ENCODE measurements around the gene EHMT1.

EHMT1 gene

GRCh38 chr9:137750007-137750406 lies 131.2 kb downstream of the EHMT1 start:
- TF ChIP-seq TSHZ2 (CRISPR knock-in tag; IDR thresholded peaks at IDR 0.05): no peak
- no peak for TF ChIP-seq GLIS3 (CRISPR knock-in tag; IDR thresholded peaks at IDR 0.05)
- no peak for TF ChIP-seq OSR1 (CRISPR knock-in tag; IDR thresholded peaks at IDR 0.05)
- TF ChIP-seq TOX (CRISPR knock-in tag; IDR thresholded peaks at IDR 0.05; ENCODE audit: borderline replicate concordance): no peak
- no peak for TF ChIP-seq ZNF8 (CRISPR knock-in tag; IDR thresholded peaks at IDR 0.05)
- TF ChIP-seq PATZ1 (CRISPR knock-in tag; IDR thresholded peaks at IDR 0.05; ENCODE audit: borderline replicate concordance): no peak
- no peak for TF ChIP-seq CSDC2 (CRISPR knock-in tag; IDR thresholded peaks at IDR 0.05)
- no peak for TF ChIP-seq ZFP30 (CRISPR knock-in tag; IDR thresholded peaks at IDR 0.05)
- no peak for TF ChIP-seq CSRNP3 (CRISPR knock-in tag; IDR thresholded peaks at IDR 0.05)
- ATAC-seq: no peak

- no peak for TF ChIP-seq RARB (CRISPR knock-in tag; IDR thresholded peaks at IDR 0.05)
- TF ChIP-seq ISL1 (CRISPR knock-in tag; IDR thresholded peaks at IDR 0.05): no peak
- no peak for TF ChIP-seq ARNTL (CRISPR knock-in tag; IDR thresholded peaks at IDR 0.05; ENCODE audit: borderline replicate concordance, low read depth)
- no peak for ATAC-seq
Observed at GRCh38 chr9:137750566-137750965, 131.8 kb downstream of the EHMT1 start.

GRCh38 chr9:137751616-137752015 lies 132.8 kb downstream of the EHMT1 start:
- ATAC-seq: no peak
- TF ChIP-seq BACH2 (CRISPR knock-in tag; IDR thresholded peaks at IDR 0.05; ENCODE audit: borderline replicate concordance) (no peak), POU6F1 (CRISPR knock-in tag; IDR thresholded peaks at IDR 0.05; ENCODE audit: borderline replicate concordance, low read depth) (no peak), OSR1 (CRISPR knock-in tag; IDR thresholded peaks at IDR 0.05) (no peak), ZFP3 (CRISPR knock-in tag; IDR thresholded peaks at IDR 0.05) (no peak), PPARA (CRISPR knock-in tag; IDR thresholded peaks at IDR 0.05; ENCODE audit: borderline replicate concordance) (no peak), TSHZ2 (CRISPR knock-in tag; IDR thresholded peaks at IDR 0.05) (no peak), GLIS3 (CRISPR knock-in tag; IDR thresholded peaks at IDR 0.05) (no peak), ZNF8 (CRISPR knock-in tag; IDR thresholded peaks at IDR 0.05) (no peak), CSRNP3 (CRISPR knock-in tag; IDR thresholded peaks at IDR 0.05) (no peak), TOX (CRISPR knock-in tag; IDR thresholded peaks at IDR 0.05; ENCODE audit: borderline replicate concordance) (no peak), CREB5 (CRISPR knock-in tag; IDR thresholded peaks at IDR 0.05; ENCODE audit: low read depth) (no peak), CSDC2 (CRISPR knock-in tag; IDR thresholded peaks at IDR 0.05) (no peak), TCF4 (CRISPR knock-in tag; IDR thresholded peaks at IDR 0.05; ENCODE audit: borderline replicate concordance) (no peak), ZNF565 (CRISPR knock-in tag; conservative IDR thresholded peaks at IDR 0.05; ENCODE audit: low read depth) (no peak), RARB (CRISPR knock-in tag; IDR thresholded peaks at IDR 0.05) (no peak), ZFP30 (CRISPR knock-in tag; IDR thresholded peaks at IDR 0.05) (no peak), ISL1 (CRISPR knock-in tag; IDR thresholded peaks at IDR 0.05) (no peak), PATZ1 (CRISPR knock-in tag; IDR thresholded peaks at IDR 0.05; ENCODE audit: borderline replicate concordance) (no peak)
